ENCODE measurements around the gene KRT7. TPM values are rescaled to one million over a fixed set of nuclear protein-coding genes. Genes with fewer than 3 reads are reported as not detected.

KRT7 gene
- 1 to 10 TPM; 2.4 to 4.0 (median 3.7) TPM for total RNA-seq

GRCh38 chr12:52232674-52233461 lies at the start of gene KRT7:
TSS of gene KRT7 (plus strand) at chr12:52233243. CDS start at chr12:52233297, 54 bp downstream.
- TF ChIP-seq CTCF (IDR thresholded peaks at IDR 0.05; ENCODE audit: low read depth) = no peak

- TF ChIP-seq CTCF (IDR thresholded peaks at IDR 0.05; ENCODE audit: low read depth) = no peak
Observed at GRCh38 chr12:52183544-52183910, 49.5 kb upstream of the KRT7 start.

- TF ChIP-seq CTCF (IDR thresholded peaks at IDR 0.05; ENCODE audit: low read depth) = no peak
Observed at GRCh38 chr12:52183971-52184370, 49.1 kb upstream of the KRT7 start.

GRCh38 chr12:52184813-52185212 lies 48.2 kb upstream of the KRT7 start:
- TF ChIP-seq CTCF (IDR thresholded peaks at IDR 0.05; ENCODE audit: low read depth) = no peak

- no peak for TF ChIP-seq CTCF (IDR thresholded peaks at IDR 0.05; ENCODE audit: low read depth)
Observed at GRCh38 chr12:52185400-52185967, 47.6 kb upstream of the KRT7 start.

- no peak for TF ChIP-seq CTCF (IDR thresholded peaks at IDR 0.05; ENCODE audit: low read depth)
Observed at GRCh38 chr12:52186118-52186840, 46.8 kb upstream of the KRT7 start.

GRCh38 chr12:52187206-52187605 lies 45.8 kb upstream of the KRT7 start:
- TF ChIP-seq CTCF (IDR thresholded peaks at IDR 0.05; ENCODE audit: low read depth) = no peak

All from subcutaneous adipose tissue (tissue), 4 donors.